Endothelial cell of umbilical vein (primary cell): ENCODE data around the gene SETDB1. TPM values are rescaled to one million over a fixed set of nuclear protein-coding genes. Genes with fewer than 3 reads are reported as not detected.

Experiments used
- BruUV-seq: library from RNA; stranded (reverse); fragments of 400-500 nt; replicated peaks from 2 replicates; lab custom pipeline; 2021; lab: Mats Ljungman, UMichigan
- CTCF ChIA-PET: fragments of 300-600, 350-600 bp; sonication (Branson Sonifier 250); formaldehyde crosslinking; loops from one replicate; lab custom pipeline; 2021; ENCODE audit warnings: antibody characterized with exemption, inconsistent platforms; lab: Charles Lee
- POLR2A ChIA-PET: fragments of 300-600, 350-600 bp; sonication (Branson Sonifier 250); formaldehyde crosslinking; loops from one replicate; lab custom pipeline; 2021; ENCODE audit warnings: antibody characterized with exemption, inconsistent platforms; lab: Charles Lee
- DNase-seq: peaks from one replicate; pipeline ENCODE4 v3.0.0-alpha.2; 2011; ENCODE audit warnings: low read depth, low spot score
- FAIRE-seq: peaks from 2 replicates; lab custom pipeline; 2011; peaks lifted over from hg19 to GRCh38; lab: Jason Lieb, UNC
- H2AFZ ChIP-seq: 2 replicates; pipeline ENCODE4 v1.6.0; 2012; ENCODE audit warnings: low read depth, low read length, control low read depth, inconsistent platforms
- H3K27ac ChIP-seq: 2 replicates; pipeline ENCODE4 v1.5.1; 2011; ENCODE audit warnings: low read depth, mild to moderate bottlenecking, control low read depth, low read length, moderate library complexity; ENCODE audit not compliant: insufficient read depth
- H3K27me3 ChIP-seq, 2 experiments: 2 replicates each; pipeline versions ENCODE4 v1.6.0 to v1.6.1; 2011; ENCODE audit warnings: low read length in 2 of 2, mixed read lengths in 1 of 2; ENCODE audit not compliant: control insufficient read depth in 2 of 2, insufficient read depth in 2 of 2
- H3K36me3 ChIP-seq, 2 experiments: 2 replicates in 1 of 2; 3 replicates in 1 of 2; pipeline ENCODE4 v1.5.1; 2011; ENCODE audit warnings: low read length in 2 of 2, mild to moderate bottlenecking in 1 of 2, moderate library complexity in 1 of 2; ENCODE audit not compliant: control insufficient read depth in 2 of 2, insufficient read depth in 2 of 2; ENCODE audit errors: extremely low read depth in 1 of 2
- H3K4me1 ChIP-seq: 3 replicates; pipeline ENCODE4 v1.5.1; 2011; ENCODE audit warnings: mild to moderate bottlenecking, low read length; ENCODE audit not compliant: control insufficient read depth, insufficient read depth; ENCODE audit errors: extremely low read depth
- H3K4me2 ChIP-seq: 2 replicates; pipeline ENCODE4 v1.6.1; 2011; ENCODE audit warnings: low read length, control low read depth, mixed read lengths; ENCODE audit not compliant: insufficient read depth
- H3K4me3 ChIP-seq, 3 experiments: fragments of 200-600 bp in 1 of 3; sonication (generic), shearing (Covaris generic) in 1 of 3; replicated peaks in 1 of 3; 2 replicates each; pipeline ENCODE4 v1.5.1; 2011 to 2016; ENCODE audit warnings: control low read depth in 3 of 3, low read length in 3 of 3, mild to moderate bottlenecking in 2 of 3, inconsistent platforms in 1 of 3, low read depth in 1 of 3, moderate library complexity in 1 of 3; ENCODE audit not compliant: insufficient read depth in 1 of 3
- H3K79me2 ChIP-seq: 2 replicates; pipeline ENCODE4 v1.6.0; 2012; ENCODE audit warnings: low read length, inconsistent platforms; ENCODE audit not compliant: control insufficient read depth, insufficient read depth
- H3K9ac ChIP-seq: replicated peaks from 2 replicates; pipeline ENCODE3; 2011; ENCODE audit warnings: low read length, control low read depth; ENCODE audit not compliant: insufficient read depth; ENCODE audit errors: extremely low read depth
- H3K9me1 ChIP-seq: replicated peaks from 3 replicates; pipeline ENCODE4 v1.6.0; 2011; ENCODE audit warnings: mild to moderate bottlenecking, low read length; ENCODE audit not compliant: control insufficient read depth, insufficient read depth; ENCODE audit errors: extremely low read depth
- H3K9me3 ChIP-seq: replicated peaks from 2 replicates; pipeline ENCODE4 v1.5.1; 2012; ENCODE audit warnings: low read length, inconsistent platforms; ENCODE audit not compliant: control insufficient read depth, insufficient read depth
- H4K20me1 ChIP-seq: replicated peaks from 2 replicates; pipeline ENCODE3; 2011; ENCODE audit warnings: mild to moderate bottlenecking, low read length; ENCODE audit not compliant: control insufficient read depth, insufficient read depth; ENCODE audit errors: extremely low read depth
- CTCF ChIP-seq, 2 donors: IDR thresholded peaks; 1 replicate in 1 of 2; 2 replicates in 1 of 2; pipeline ENCODE4 v1.5.1; 2011; ENCODE audit warnings: low read length in 2 of 2, mild to moderate bottlenecking in 2 of 2, moderate library complexity in 2 of 2, control low read depth in 1 of 2, inconsistent platforms in 1 of 2, low read depth in 1 of 2; ENCODE audit not compliant: insufficient read depth in 1 of 2; ENCODE audit errors: extremely low read depth in 1 of 2
- EZH2 ChIP-seq: IDR thresholded peaks from 2 replicates; pipeline ENCODE4 v1.6.1; 2012; ENCODE audit warnings: borderline replicate concordance, low read depth, mild to moderate bottlenecking, moderate library complexity, low read length, inconsistent platforms; ENCODE audit not compliant: severe bottlenecking
- FOS ChIP-seq: IDR thresholded peaks from 2 replicates; pipeline ENCODE4 v1.6.1; 2011; ENCODE audit warnings: mild to moderate bottlenecking, low read length, moderate library complexity, borderline replicate concordance; ENCODE audit not compliant: insufficient read depth
- GATA2 ChIP-seq: IDR thresholded peaks from 2 replicates; pipeline ENCODE4 v1.7.0; 2011; ENCODE audit warnings: low read depth, mild to moderate bottlenecking, moderate library complexity, mixed read lengths, low read length; ENCODE audit not compliant: insufficient read length, insufficient read depth
- JUN ChIP-seq: IDR thresholded peaks from 2 replicates; pipeline ENCODE4 v1.6.1; 2011; ENCODE audit warnings: borderline replicate concordance, low read depth; ENCODE audit not compliant: insufficient read length, insufficient read depth
- MYC ChIP-seq: IDR thresholded peaks from one replicate; pipeline ENCODE4 v1.6.1; 2011; ENCODE audit warnings: mild to moderate bottlenecking, low read depth, low read length
- POLR2A ChIP-seq: IDR thresholded peaks from 2 replicates; pipeline ENCODE4 v1.6.1; 2012; ENCODE audit warnings: low read depth, mild to moderate bottlenecking, control low read depth, low read length
- POLR2AphosphoS5 ChIP-seq: IDR thresholded peaks from 2 replicates; pipeline ENCODE4 v1.6.1; 2012; ENCODE audit warnings: low read depth, mild to moderate bottlenecking, control low read depth, low read length, moderate library complexity; ENCODE audit not compliant: insufficient read depth
- dilution Hi-C: fragments of 300-500 bp; cut with MboI; formaldehyde crosslinking; loops from one replicate; pipeline ENCODE4 v1.15.0; 2019; ENCODE audit warnings: low sequenced_read_pairs; ENCODE audit not compliant: extremely low pct_ligation_motif_present
- intact Hi-C: fragments of 100-400 bp; cut with micrococcal nuclease; formaldehyde crosslinking; loops from one replicate; pipeline ENCODE4 v1.10.0; 2022
- polyA plus RNA-seq, 4 experiments: library from polyadenylated mRNA; depleted of rRNA in 3 of 4; stranded (reverse) in 3 of 4; unstranded in 1 of 4; fragments of >200 nt; gene quantifications; 2 replicates each; pipeline versions ENCODE4 v1.2.1 to v1.2.3, GENCODE V29; 2011 to 2012; ENCODE audit warnings: missing spikeins in 1 of 4
- total RNA-seq: library from RNA; stranded (reverse); gene quantifications from 2 replicates; pipeline ENCODE4 v1.2.3, GENCODE V29; 2021

Gene SETDB1
- total and polyA plus RNA-seq, 2 donors (not counting 3 experiments of a cell fraction or from before 2014, with no cell fraction given): 25.3 to 49.2 TPM

GRCh38 chr1:150973836-150974579 lies 47.8 kb downstream of the SETDB1 start:
- intact Hi-C loops (no loop called here), dilution Hi-C loops (no loop called here)
- FAIRE-seq (no peak), DNase-seq (peak; percentile 47)
- CTCF ChIA-PET: interaction anchor here (0.7 to 17.1 kb wide), 8 partner anchors 11 to 686 kb away, joined by 3 to 278 read pairs (median 4); partner anchors contain the start of genes C1orf56 and MINDY1
- Histone ChIP-seq H3K4me3 (peak overlapping the region; percentile 43 to 75 (median 65)), H3K9me3 (no peaks in the 10 kb centered on the region), H3K79me2 (peaks cover 49% of the 10 kb centered on the region), H4K20me1 (no peaks in the 10 kb centered on the region), H3K27me3 (no peaks in the 10 kb centered on the region), H3K27ac (peak overlapping the region; percentile 50), H2AFZ (peak overlapping the region; percentile 31), H3K9ac (peak overlapping the region; percentile 75), H3K4me2 (peak overlapping the region; percentile 62), H3K9me1 (no peaks in the 10 kb centered on the region), H3K36me3 (no peaks in the 10 kb centered on the region), H3K4me1 (peaks cover 29% of the 10 kb centered on the region)
- BruUV-seq: no TSS peak
- TF ChIP-seq POLR2A (peak; percentile 51), MYC (no peak), CTCF (IDR thresholded peaks at IDR 0.05; ENCODE audit: extremely low read depth in 1 of 2, insufficient read depth in 1 of 2, low read depth in 1 of 2, low read length in 2 of 2) (no peak), POLR2AphosphoS5 (no peak), GATA2 (no peak), JUN (no peak), EZH2 (no peak), FOS (no peak)
- POLR2A ChIA-PET: interaction anchor here (0.6 kb wide), 1 partner anchor 606 kb away, joined by 3 read pairs; no protein-coding TSS in a partner anchor
